NCI-H446 (cell line): ENCODE measurements around the gene RFPL3.
A peak's percentile ranks its signal among the peaks of the same experiment; 100 is the strongest.
"Not testable (repeated sequence)": the region's sequence is repeated elsewhere in the genome, so short reads cannot be mapped to it uniquely, and the experiment has no call there.

ENCODE experiments used
- DNase-seq, 2 experiments: peaks; one replicate each; lab custom pipeline; 2025; lab: John Stamatoyannopoulos, UW

Gene RFPL3

DNA sequence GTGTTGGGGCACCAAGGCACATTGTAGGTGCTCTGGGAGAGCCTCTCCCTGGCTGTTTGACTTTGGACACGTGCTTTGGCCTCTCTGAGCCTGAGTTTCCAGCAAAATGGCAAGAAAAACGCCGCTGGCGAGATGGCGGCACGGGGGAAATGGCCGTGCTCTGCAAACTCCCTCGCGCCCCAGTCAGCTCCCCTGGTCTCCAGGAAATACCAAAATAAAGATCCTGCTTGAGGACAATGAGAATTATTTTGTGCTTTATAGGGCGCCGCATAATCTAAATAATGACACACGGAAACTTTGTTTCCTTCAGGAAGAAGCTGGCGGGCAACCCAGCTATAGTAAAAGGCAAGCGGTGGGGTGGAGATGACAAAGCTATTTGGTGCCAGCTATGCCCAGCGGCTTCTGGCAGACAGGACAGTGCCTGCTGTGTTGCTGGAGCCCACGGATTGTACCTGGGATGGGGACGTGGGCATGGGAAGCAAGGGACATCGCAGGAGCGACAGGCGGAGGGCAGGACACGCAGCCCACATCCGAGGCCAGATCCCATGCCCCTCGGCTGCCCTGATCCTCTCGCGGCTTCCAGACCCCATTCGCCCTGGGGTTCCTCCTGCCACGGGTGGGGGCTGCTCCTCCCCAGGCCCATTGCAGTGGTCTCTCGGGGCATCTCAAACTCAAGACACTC lies 26.3 kb upstream of the RFPL3 start:
- no peak for DNase-seq

GRCh38 chr22:32331918-32332725 lies 25.5 kb upstream of the RFPL3 start:
- DNase-seq: no peak

GRCh38 chr22:32333141-32333768 lies 24.4 kb upstream of the RFPL3 start:
- DNase-seq: no peak

DNA sequence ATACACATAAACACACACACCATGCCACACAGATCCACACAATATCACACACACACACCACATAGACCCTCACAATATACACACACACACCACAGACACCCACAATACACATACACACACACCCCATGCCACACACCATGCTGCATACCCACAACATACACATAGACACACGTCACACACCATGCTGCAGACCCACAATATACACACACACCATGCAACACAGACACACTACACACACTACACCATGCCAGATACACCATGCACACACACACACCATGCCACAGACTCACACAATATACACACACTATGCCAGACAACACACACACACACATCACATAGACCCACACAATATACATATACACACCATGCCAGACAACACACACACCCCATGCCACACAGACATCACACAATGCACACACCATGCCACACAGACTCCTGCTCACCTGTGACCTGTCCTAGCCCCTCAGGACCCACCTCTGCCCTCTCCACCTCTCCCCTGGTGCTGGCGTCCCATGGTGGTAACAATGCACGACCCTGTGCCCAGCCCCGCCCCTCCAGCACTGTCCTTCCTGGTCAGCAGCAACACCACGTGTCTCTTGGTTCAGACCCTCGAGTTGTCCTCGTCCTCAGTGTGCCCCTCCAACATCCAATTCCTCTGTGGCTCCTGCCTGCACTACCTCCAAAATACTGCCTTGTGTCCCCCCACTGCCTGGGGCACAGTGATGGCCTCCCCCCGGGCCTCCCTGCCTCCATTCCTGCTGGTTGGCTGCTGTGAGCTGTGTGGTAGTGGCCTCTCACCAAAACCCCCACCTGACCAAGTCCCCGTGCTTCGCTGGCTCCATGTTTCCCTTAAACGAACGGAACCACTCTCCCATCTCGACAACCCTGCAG lies 23.7 kb upstream of the RFPL3 start:
- no peak for DNase-seq

GRCh38 chr22:32334660-32335365 lies 22.9 kb upstream of the RFPL3 start:
- no peak for DNase-seq

GRCh38 chr22:32335471-32335870 lies 22.2 kb upstream of the RFPL3 start:
- DNase-seq: no peak

- no peak for DNase-seq
These were observed 21.5 kb upstream of the RFPL3 start for GRCh38 chr22:32336121-32336603.

DNA sequence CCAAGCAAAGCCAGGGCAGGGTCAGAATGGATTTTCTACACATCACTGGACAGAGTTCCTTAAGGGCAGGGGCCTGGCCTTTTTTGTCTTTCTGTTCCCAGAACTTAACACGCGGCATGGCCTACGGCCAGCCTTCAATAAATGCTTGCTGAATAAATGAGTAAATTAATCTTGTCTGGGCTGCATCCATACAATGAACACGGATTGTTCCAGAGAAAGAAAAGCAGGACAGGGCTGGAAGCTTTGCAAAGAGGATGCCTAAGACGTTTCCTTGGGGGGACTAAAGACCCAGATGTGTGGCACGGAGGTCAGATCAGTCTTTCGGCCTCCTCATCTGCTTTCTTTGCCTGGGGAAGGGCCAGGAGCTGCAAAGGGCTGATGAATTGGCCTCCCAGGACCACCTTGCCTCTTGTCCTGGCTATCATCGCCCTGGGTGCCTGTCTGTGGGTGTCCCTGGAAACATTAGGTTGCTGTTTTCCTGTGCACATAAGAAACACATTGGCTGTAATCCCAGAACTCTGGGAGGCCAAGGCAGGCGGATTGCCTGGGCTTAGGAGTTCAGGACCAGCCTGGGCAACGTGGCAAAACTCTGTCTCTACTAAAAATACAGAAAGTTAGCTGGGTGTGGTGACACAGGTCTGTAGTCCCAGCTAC lies 20.8 kb upstream of the RFPL3 start:
- DNase-seq: no peak

DNA sequence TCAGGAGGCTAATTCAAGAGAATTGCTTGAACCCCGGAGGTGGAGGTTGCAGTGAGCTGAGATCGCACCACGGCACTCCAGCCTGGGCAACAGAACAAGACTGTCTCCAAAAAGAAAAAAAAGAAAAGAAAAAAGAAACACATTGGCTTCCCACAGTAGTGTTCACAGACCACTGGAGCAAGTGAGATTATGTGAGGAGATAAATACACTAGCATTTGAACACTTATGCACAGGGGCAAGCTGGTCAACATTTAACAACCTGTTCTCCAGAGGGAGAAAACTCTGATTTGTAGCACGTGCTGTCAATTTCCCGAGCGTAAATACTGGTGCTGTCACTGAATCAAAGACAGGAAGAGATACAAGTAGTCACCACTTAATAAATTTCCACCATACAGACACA lies 20.2 kb upstream of the RFPL3 start:
- not testable (repeated sequence) for DNase-seq

DNA sequence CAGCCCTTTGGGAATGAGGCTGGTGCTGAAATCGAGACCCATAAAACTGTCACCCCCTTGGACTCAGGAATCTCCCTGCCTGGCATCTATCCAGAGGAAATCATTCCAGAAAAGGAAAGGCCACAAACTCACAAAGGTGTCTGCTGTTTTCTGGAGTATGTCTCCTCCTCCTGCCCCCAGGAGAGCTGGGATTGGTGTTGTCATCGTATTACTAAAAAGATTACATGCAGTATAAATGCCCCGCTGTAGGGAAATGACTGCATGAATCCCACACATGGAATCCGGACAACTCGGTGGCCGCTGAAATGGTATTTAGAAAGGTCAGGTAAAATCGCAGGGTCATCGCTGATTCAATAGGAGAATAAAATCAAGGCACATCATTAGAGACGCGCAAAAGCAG lies 18.9 kb upstream of the RFPL3 start:
- DNase-seq: no peak

DNA sequence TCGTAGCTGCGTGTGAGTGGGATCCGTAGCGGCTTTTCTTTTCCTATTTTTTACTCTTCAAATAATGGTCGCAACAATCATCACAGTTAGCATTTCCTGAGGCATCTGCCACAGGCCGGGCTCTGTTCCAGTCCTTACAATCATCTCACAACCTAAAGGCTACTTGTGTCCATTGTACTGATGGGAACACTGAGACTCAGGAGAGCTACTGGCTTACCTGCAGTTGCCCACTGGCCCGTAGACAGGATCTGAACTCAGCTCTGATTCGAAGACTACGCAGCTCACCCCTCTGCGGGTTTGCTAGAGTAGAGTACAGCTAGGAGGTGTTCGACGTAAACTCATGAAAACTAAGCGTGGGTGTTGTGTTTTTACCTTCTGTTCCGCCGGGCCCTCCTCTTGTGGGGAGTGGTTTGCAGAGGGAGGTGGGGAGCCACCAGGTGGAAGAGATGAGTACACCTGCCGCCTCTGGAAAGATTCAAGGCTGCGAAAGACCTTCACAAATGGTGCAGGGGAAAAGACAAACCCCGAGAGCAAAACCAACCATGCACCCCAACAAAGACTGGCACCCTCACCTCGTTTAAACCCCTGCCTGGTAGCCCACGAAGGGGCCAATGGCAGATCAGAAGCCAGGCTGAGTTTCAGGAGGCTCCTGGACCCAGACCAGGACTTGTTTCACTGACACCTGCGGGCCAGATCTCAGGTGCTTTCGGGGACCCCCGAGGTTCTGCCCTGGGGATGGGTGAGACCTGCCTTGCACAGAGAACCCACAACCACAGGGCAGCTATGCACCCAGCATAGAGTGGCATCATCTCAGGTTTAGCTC lies 18.3 kb upstream of the RFPL3 start:
- no peak for DNase-seq

GRCh38 chr22:32340411-32340810 lies 17.3 kb upstream of the RFPL3 start:
- no peak for DNase-seq

- DNase-seq: no peak
These were observed 16.4 kb upstream of the RFPL3 start for GRCh38 chr22:32341122-32341740.

DNA sequence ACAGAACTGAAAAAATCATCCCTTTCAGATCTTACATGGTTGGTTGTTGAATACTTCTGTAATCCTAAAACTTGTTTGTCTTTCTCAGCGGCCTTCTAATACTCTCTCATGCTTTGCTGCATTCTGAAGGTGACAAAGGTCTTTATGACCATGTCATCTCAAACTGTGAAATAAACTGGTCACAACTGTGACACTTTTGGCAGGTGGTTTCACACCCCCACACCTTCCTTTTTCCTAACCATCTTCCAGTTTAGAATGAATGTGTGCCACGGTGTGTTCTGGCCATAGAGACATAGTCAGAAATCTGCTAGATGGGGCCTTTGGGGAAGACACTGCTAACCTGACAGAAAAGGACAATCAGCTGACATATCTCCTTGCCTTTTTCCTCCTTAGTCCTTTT lies 14.7 kb upstream of the RFPL3 start:
- no peak for DNase-seq

DNA sequence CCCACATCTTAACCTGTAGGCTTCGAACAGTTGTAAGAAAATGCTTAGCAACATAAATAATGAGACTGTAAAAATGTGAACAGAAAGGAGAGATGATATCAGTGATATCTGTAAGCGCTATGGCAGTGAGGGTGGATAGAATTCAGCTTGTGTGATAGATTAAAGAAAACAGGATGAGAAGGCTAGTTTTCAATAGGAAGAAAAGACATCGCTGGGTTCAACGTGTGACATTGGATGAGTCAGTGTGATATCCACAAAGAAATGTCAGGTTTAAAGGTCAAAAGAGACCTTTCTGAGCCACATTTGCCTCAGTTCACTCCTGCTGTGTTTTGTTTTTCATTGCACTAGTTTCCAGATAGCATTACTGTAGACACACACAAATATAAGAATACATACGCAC lies 13.7 kb upstream of the RFPL3 start:
- DNase-seq: no peak

- DNase-seq: peak; percentile 52 to 87
These were observed 9.5 kb upstream of the RFPL3 start for GRCh38 chr22:32348031-32348611.

GRCh38 chr22:32351875-32352274 lies 5.8 kb upstream of the RFPL3 start:
- DNase-seq: not testable (repeated sequence)

GRCh38 chr22:32352681-32353080 lies 5.0 kb upstream of the RFPL3 start:
- peak in 1 of 2 experiments; percentile 55 for DNase-seq

DNA sequence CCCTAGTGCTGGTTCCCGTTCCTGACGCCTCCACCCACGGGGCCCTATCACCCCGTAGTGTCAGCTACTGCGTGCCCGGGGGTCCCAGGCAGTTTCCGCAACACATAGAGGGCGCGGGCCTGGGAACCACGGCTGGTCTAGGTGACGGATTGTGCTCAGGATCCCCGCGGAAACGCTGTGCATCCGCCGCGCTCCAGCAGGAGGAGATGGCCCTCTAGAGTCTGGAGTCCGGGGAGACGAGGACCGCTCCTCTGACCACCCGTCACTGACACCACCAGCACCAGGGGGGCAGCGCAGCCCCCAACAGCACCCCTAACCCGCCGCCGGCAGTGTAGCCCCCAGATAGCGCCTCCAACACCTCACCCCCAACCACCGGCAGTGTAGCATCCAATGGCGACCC lies 4.4 kb upstream of the RFPL3 start:
- no peak for DNase-seq
